ENCODE data around the gene DEPDC5.

DNA sequence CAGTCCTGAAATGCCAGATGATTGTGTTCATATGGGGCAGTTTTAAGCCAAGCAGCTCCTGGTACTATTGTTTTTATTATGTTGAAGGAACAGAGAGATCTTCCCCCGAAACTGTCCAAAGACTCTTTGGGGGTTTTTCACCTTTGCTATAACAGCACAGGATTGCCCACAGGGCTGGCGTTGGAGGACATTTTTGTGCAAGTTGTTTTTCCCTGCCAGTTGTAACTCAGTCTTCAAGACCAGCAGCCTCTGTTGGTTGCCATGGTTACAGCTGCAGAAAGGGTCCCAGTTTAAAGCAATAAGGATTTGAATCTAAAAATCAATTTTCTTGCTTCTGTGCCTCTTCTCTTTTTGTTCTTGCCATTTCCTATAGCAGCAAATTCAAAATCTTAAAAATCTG, 145.1 kb downstream of the DEPDC5 start:
- TF ChIP-seq YY1 (IDR thresholded peaks at IDR 0.05; ENCODE audit: insufficient read depth, insufficient read length) (no peak), ZNF274 (IDR thresholded peaks at IDR 0.05; ENCODE audit: low read depth, low read length) (no peak)

Measured in NT2/D1 (cell line).